GM20000 (cell line): ENCODE results near the gene PHLDB2.

Source experiments
- DNase-seq: peaks from one replicate; pipeline ENCODE4 v3.0.0; 2012; ENCODE audit warnings: low spot score
- TF ChIP-seq, protein P1 (sequence below): IDR thresholded peaks from 2 replicates; pipeline ENCODE4 v1.5.1; 2012; ENCODE audit warnings: mild to moderate bottlenecking, control low read depth; ENCODE audit errors: extremely low read depth, missing control alignments

The PHLDB2 gene

DNA sequence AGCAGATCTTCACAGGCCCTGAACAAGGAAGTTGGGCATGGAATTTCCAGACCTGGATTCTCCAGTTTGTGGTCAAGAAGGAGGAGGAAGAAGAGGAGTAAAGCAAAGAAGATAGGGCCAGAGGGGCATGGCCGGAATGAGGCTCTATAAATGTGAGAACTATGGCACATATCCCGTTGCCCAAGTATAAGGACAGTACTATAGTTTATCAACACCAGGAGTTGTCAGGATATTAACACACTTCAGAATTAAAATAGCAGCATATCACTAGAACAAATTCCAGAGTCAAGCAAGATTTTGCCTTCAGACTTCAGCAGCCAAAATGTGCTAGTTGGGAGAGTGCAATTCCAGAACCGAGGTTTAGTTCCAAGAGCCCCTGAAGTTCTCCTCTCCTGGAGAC, 38.4 kb upstream of the PHLDB2 start:
- TF ChIP-seq, protein P1, sequence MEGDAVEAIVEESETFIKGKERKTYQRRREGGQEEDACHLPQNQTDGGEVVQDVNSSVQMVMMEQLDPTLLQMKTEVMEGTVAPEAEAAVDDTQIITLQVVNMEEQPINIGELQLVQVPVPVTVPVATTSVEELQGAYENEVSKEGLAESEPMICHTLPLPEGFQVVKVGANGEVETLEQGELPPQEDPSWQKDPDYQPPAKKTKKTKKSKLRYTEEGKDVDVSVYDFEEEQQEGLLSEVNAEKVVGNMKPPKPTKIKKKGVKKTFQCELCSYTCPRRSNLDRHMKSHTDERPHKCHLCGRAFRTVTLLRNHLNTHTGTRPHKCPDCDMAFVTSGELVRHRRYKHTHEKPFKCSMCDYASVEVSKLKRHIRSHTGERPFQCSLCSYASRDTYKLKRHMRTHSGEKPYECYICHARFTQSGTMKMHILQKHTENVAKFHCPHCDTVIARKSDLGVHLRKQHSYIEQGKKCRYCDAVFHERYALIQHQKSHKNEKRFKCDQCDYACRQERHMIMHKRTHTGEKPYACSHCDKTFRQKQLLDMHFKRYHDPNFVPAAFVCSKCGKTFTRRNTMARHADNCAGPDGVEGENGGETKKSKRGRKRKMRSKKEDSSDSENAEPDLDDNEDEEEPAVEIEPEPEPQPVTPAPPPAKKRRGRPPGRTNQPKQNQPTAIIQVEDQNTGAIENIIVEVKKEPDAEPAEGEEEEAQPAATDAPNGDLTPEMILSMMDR = no peak
- DNase-seq = no peak

DNA sequence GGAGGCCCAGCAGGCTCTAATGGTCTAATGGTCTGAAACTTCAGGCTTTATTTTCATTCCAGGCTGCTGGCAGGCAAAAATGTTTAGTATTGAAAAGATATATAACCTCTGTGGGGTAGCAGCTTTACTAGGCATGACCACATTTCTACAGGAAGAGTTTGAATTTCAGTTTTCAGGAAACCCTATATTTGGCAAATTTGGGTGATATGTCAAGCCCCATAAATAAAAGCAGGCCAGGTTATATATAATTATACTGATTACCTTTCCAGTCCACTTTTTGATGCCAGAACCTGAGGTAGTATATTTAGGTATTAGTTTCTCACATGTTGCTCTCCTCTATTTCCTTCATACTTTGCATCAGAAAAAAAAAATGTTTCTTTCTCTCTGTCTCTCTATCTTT, 37.2 kb upstream of the PHLDB2 start:
- TF ChIP-seq, protein P1 = no peak
- DNase-seq = no peak

DNA sequence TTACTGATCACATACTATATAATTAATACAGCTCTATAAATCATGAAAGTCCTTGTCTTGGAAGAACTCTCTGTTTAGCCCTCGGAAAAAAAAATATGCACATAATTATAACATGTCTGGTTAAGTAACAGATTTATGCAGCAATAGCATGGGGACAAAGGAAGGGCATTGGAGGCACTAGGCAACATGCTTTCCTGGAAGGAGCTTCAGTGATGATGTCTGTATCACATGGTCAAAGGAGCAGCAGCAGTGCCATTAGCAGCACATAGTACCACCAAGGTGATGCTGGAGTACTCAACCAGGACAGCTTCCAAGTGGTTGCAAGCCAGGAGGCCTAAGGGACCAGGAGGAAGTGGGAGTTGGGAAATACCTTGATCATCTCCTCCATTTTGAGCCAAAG, 36.3 kb upstream of the PHLDB2 start:
- TF ChIP-seq, protein P1 = no peak
- DNase-seq = no peak

DNA sequence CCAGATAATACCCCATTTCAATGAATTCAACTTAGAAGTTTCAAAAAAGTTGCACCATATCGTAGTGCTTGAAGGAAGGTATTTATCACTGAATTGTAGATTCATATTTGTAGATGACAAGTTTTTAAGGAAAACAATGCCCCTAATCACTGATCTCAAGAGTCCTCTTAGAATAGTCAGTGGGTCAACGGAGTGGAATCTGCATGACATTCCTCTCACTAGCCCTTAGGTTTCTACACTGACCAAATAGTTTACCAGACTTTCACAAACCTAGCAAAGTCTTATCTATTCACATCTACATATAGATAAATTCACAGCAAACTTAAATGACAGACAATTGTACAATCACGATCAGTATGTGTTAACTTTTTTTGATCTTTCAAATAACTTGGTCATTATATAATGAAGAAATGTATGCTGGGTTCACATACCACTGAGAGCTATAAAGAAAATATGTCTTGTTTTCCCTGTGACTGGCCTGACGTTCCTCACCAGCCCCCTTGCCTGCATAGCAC, 35.7 kb upstream of the PHLDB2 start:
- no peak for DNase-seq
- TF ChIP-seq, protein P1 = no peak

DNA sequence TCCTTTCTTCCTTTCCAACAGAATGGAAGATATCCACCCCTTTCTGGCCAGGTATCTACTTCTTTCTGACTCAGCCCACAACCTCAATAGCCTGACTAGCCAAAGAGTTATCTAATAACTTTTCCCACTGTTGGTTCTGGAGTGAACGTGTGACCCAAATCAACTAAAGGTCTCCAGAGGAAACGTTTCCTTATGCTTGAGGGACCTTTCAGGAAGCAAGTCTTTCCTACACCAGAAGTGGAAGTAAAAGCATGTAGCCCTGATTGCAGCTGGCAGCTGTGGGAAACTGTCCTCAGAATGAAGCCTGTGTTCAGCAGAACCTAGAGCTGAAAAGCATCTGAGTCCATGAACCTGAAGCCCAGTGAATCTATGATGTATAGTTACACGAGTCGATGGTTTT, 34.7 kb upstream of the PHLDB2 start:
- TF ChIP-seq, protein P1 = no peak
- no peak for DNase-seq

DNA sequence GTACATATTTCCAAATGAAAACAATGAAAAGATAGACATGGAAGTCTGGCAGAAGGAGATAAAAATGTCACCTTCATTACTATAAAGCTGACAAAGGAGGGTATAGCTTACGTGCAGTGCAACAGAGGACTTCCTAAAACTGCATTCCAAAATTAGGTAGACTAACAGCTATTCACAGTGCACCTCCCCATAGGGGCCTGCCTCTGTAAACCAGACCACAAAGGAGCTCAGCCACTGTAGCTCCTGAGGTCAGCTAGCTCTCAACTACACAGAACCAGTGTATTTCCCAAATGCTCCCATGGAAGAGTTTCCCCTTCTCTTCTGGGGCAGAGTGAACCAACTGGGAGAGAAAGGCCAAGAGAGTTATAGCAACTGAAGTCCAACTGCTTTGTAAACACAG, 31.2 kb upstream of the PHLDB2 start:
- TF ChIP-seq, protein P1 = no peak

DNA sequence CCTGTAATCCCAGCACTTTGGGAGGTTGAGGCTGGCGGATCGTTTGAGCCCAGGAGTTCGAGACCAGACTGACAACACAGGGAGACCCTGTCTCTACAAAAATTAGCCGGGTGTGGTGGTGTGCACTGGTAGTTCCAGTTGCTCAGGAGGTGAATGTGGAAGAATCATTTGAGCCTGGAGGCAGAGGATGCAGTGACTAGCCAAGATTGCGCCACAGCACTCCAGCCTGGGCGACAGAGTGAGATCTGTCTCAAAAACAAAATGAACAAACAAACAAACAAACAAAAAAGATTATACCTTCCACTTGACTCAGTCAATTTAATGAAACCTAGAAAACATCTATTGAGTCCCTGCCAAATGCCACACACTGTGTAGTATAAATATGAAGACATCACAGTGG, 30.5 kb upstream of the PHLDB2 start:
- DNase-seq = no peak
- TF ChIP-seq, protein P1 = no peak

More for the DNA sequence above, 31.2 kb upstream of the PHLDB2 start:
- DNase-seq = no peak
